Activated T-helper 1 cell treated with anti-CD3 and anti-CD28 coated beads, Interleukin-12 subunit alpha, Interleukin-12 subunit beta, Interleukin-2, Interleukin-4 antibody, amounts not matched to agents 30 ng/mL and 10 ng/mL and 1 ng/mL, durations not matched to agents 14 hours and 24 hours and 36 hours (primary cell): ENCODE results near the gene SVOP. TPM values are rescaled to one million over a fixed set of nuclear protein-coding genes. Genes with fewer than 3 reads are reported as not detected.

Experiments used
- DNase-seq: peaks from one replicate; pipeline ENCODE4 v3.0.0; 2021; ENCODE audit warnings: low spot score
- H3K27ac Mint-ChIP-seq: one replicate; pipeline ENCODE4 v1.8.0; 2021; ENCODE audit warnings: mild to moderate bottlenecking, mixed read lengths
- H3K27me3 Mint-ChIP-seq: one replicate; pipeline ENCODE4 v1.8.0; 2022; ENCODE audit warnings: mild to moderate bottlenecking, moderate library complexity, mixed read lengths; ENCODE audit not compliant: insufficient read depth
- H3K36me3 Mint-ChIP-seq: one replicate; pipeline ENCODE4 v1.8.0; 2021; ENCODE audit warnings: low read depth, mixed read lengths
- H3K4me1 Mint-ChIP-seq: one replicate; pipeline ENCODE4 v1.8.0; 2021; ENCODE audit warnings: low read depth, mixed read lengths
- H3K4me3 Mint-ChIP-seq: one replicate; pipeline ENCODE4 v1.8.0; 2021; ENCODE audit warnings: mild to moderate bottlenecking, moderate library complexity, mixed read lengths
- H3K9me3 Mint-ChIP-seq: one replicate; pipeline ENCODE4 v1.8.0; 2021; ENCODE audit warnings: mixed read lengths
- intact Hi-C: fragments of 100-400 bp; cut with micrococcal nuclease; formaldehyde crosslinking; loops from one replicate; pipeline ENCODE4 v1.15.1; 2024
- total RNA-seq: library from RNA; stranded (reverse); gene quantifications from 2 replicates; pipeline ENCODE4 v1.2.3, GENCODE V29; 2022

Gene SVOP
- total RNA-seq, 1 donor from 2014 or later = not detected

DNA sequence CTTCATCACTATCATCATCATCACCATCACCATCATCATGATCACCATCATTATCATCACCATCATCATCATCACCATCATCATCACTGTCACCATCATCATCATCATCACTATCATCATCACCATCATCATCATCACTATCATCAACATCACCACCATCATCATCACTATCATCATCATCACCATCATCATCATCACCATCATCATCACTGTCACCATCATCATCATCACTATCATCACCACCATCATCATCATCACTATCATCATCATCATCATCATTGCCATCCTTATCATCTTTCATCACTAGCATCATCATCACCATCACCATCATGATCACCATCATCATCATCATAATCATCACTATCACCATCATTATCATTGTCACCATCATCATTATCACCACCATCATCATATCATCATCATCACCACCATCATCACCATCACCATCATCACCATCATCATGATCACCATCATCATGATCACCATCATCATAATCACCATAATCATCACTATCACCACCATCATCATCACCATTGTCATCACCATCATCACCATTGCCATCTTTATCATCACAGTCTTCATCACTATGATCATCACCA, 38.1 kb downstream of the SVOP start:
- Mint-ChIP-seq H3K4me1 (no peaks in the 10 kb centered on the region), H3K27me3 (no peaks in the 10 kb centered on the region)
- intact Hi-C loops = no loop called here

DNA sequence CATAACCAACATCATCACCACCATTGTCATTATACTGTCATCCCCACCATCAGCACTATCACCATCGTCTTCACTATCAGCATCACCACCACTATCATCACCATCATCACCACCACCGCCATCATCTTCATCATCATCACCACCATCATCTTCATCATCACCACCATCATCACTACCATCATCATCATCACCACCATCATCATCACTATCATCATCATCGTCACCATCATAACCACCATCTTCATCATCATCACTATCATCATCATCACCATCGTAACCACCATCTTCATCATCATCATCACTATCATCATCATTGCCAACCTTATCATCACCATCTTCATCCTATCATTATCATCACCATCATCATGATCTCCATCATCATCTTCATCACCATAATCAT, 39.0 kb downstream of the SVOP start:
- H3K36me3 Mint-ChIP-seq = no peaks in the 10 kb centered on the region
- no peaks in the 10 kb centered on the region for H3K9me3 Mint-ChIP-seq
- H3K4me3 Mint-ChIP-seq = no peak overlapping the region
- intact Hi-C loops = no loop called here
- H3K27ac Mint-ChIP-seq = no peak overlapping the region
- no peaks in the 10 kb centered on the region for H3K4me1 Mint-ChIP-seq
- no peak for DNase-seq
- no peaks in the 10 kb centered on the region for H3K27me3 Mint-ChIP-seq

More for the DNA sequence above, 38.1 kb downstream of the SVOP start:
- Mint-ChIP-seq H3K4me3 (no peak overlapping the region), H3K9me3 (no peaks in the 10 kb centered on the region), H3K36me3 (no peaks in the 10 kb centered on the region), H3K27ac (no peak overlapping the region)
- no peak for DNase-seq

DNA sequence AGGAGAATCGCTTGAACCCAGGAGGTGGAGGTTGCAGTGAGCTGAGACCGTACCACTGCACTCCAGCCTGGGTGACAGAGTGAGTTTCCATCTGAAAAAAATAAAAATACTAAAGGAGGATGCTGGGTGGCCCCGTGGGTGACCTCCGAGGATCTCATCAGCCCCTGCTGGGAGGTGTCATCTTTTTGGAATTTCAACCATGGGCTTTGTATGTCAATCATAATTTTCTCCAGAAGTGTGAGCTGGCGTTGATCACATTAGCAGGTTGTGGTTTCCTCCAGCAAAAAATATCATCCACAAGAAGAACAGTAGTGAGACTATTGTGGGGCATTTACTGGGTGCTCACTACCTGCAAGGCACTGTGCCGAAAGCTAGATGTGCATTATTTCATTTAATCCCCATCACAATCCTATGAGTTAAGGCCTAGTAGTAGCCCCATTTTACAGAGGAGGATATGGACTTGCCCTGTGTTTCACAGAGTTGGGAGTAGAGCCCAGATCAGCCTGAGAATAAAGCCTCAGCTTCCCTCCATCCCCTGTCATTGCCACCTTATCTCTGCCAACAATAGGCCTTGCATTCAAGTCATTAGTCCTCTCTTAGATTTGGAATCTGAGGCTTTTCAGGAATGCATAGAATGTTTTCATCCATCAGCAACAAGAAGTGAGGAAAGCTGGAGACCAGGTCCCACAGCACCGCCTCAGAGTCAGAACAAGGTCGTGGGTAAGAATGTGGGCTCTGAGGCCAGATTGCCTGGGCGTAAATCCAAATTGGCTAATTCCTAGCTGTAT, 39.8 kb downstream of the SVOP start:
- no peak for DNase-seq
- Mint-ChIP-seq H3K9me3 (no peaks in the 10 kb centered on the region), H3K27ac (no peak overlapping the region), H3K36me3 (no peaks in the 10 kb centered on the region), H3K27me3 (no peaks in the 10 kb centered on the region), H3K4me3 (no peak overlapping the region), H3K4me1 (no peaks in the 10 kb centered on the region)
- intact Hi-C loops = no loop called here

DNA sequence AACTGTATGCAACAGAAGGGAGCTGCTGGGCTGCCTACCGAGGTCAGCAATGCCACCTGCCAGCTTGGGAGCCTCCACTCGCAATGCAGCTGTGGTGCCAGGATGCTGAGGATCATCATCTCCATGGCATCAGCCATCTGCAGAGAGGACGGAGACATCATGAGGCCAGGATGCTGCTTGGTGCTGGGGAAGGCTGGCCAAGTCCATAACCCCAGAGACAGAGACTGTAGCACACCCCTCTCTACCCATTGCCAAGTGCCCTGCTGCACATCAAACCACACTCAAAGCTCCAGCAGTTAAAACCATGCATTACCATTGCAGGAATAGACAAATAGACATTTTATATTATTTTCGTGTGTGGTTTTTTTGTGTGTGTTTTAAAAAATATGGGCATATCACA, 43.5 kb downstream of the SVOP start:
- peaks cover 4% of the 10 kb centered on the region for H3K27me3 Mint-ChIP-seq
- H3K9me3 Mint-ChIP-seq = no peaks in the 10 kb centered on the region
- intact Hi-C loops = no loop called here
- no peaks in the 10 kb centered on the region for H3K36me3 Mint-ChIP-seq
- H3K4me1 Mint-ChIP-seq = no peaks in the 10 kb centered on the region
- no peak for DNase-seq
- no peak overlapping the region for H3K27ac Mint-ChIP-seq
- no peak overlapping the region for H3K4me3 Mint-ChIP-seq

DNA sequence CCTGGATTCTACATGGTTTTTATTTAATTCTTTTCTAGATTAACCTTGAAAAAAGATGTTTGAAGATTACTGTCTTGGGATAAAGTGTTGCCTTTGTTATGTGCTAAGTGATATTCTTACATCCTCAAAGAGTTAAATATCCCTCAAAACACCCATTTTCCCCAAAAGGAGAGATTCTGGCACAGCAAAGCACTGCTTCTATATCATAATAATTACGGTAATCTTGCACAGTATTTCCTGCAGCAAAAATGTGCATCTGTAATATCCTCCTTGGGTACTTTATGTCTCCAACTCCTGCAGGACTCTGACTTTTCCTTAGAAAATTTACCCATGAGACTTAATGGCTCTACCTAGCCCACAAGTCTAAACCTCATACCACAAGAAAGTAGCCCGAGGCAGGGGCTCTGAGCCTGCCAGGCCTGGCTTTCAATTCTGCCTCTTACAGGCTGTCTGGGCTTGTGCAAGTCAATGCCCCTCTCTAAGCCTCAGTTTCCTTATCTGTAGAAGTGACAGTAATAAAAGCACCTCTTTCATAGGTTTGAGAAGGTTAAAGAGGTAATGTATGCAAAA, 45.8 kb downstream of the SVOP start:
- H3K36me3 Mint-ChIP-seq = no peaks in the 10 kb centered on the region
- H3K27me3 Mint-ChIP-seq = peaks cover 4% of the 10 kb centered on the region
- H3K4me3 Mint-ChIP-seq = no peak overlapping the region
- H3K9me3 Mint-ChIP-seq = no peaks in the 10 kb centered on the region
- intact Hi-C loops = no loop called here
- no peak overlapping the region for H3K27ac Mint-ChIP-seq
- no peaks in the 10 kb centered on the region for H3K4me1 Mint-ChIP-seq
- no peak for DNase-seq

DNA sequence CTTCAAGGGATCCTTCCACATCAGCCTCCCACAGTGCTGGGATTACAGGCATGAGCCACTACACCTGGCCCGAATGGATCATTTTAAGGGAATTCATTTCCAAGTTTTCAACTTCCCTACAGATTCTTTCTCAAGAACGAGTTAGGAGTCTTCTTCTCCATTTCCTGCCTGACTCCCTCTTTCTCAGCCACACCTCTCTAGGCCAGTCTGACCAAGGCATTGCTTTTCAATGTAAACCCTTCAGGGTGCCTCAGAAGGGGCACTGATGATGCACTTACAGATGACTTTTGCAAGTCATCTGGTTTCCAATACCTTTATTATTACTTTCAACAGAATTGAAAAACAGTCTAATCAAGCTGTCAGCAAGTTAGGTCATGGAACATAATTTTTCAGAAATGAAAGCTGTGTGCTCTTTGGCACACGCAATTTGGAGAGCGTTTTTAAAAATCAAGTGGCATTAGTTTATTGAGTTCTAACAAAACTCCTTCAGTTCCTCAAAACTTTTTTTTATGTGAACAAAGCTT, 47.2 kb downstream of the SVOP start:
- Mint-ChIP-seq H3K27me3 (peaks cover 4% of the 10 kb centered on the region), H3K4me3 (no peak overlapping the region), H3K36me3 (no peaks in the 10 kb centered on the region), H3K4me1 (no peaks in the 10 kb centered on the region), H3K9me3 (no peaks in the 10 kb centered on the region), H3K27ac (no peak overlapping the region)
- intact Hi-C loops = no loop called here
- no peak for DNase-seq

DNA sequence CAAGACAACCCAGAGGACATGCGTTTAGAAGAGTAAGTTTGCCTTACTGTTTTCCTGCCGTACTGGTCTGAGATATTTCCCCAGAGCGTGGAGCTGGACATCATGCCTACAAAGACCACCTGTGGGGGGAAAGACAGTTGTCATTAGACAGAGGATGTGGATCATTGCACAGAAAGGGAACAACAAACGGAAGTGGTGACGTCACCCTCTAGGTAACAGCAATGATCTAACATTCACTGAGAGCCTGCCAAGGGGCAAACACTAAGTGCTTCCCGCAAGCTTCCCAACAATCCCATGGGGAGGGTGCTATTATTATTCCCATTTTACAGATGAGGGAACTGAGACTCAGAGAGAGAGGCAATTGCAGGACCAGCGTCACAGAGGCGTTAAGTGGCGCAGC, 48.5 kb downstream of the SVOP start:
- DNase-seq = no peak
- Mint-ChIP-seq H3K4me1 (no peaks in the 10 kb centered on the region), H3K27me3 (peaks cover 4% of the 10 kb centered on the region), H3K27ac (no peak overlapping the region), H3K4me3 (no peak overlapping the region), H3K36me3 (no peaks in the 10 kb centered on the region), H3K9me3 (no peaks in the 10 kb centered on the region)
- intact Hi-C loops = no loop called here

DNA sequence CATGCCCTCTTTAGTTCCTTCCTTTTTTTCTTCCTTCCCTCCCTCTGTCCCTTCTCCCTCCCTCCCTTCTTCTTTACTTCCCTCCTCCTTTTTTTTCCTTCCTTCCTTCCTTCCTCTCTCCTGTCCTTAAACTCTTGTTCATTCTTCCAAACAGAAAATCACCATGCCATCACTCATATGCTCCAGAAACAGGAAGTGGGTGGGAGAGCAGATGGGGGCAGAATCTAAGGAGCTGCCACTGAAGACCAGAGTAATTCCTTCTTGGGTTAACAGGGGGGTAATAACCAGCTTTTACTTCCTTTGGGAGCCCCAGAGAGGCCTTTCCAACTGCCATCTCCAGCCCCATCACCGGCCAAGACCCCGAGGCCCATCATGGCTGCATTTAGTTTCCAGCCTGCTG, 51.2 kb downstream of the SVOP start:
- Mint-ChIP-seq H3K27ac (no peak overlapping the region), H3K4me1 (no peaks in the 10 kb centered on the region), H3K9me3 (no peaks in the 10 kb centered on the region), H3K36me3 (no peaks in the 10 kb centered on the region), H3K4me3 (no peak overlapping the region), H3K27me3 (peaks cover 6% of the 10 kb centered on the region)
- intact Hi-C loops = no loop called here
- DNase-seq = no peak

DNA sequence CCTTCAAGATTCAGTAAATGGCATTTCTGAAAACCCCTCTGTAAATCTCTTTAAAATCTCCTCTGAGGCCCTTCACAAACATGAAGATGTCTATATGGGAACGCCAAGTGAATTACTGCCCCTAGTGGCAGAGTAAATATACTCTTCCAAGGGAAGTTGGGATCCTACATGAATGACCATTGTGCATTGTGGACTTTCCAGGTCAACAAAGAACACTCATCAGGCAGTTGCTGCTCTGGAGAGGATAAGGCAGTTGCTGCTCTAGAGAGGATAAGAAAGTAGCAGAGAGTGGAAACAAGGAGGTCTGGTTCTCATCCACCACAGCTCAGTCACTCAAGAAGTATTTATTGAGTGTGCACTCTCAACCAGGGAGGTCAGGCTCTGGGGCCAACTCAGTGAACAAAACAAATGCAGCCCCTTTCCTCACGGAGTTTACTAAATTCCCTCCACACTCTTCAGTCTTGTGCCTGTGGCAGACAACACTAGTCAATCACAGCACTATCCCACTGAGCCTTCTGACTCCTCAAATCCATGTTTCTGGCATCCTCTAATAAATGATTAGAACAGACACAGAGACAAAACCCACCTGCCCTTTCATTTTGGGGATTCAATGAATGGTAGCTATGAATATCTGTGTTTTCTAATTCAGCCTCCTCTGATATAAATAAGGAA, 52.9 kb downstream of the SVOP start:
- H3K27ac Mint-ChIP-seq = no peak overlapping the region
- no peaks in the 10 kb centered on the region for H3K36me3 Mint-ChIP-seq
- no peak for DNase-seq
- H3K27me3 Mint-ChIP-seq = peaks cover 6% of the 10 kb centered on the region
- no peaks in the 10 kb centered on the region for H3K4me1 Mint-ChIP-seq
- no peak overlapping the region for H3K4me3 Mint-ChIP-seq
- intact Hi-C loops = no loop called here
- no peaks in the 10 kb centered on the region for H3K9me3 Mint-ChIP-seq

DNA sequence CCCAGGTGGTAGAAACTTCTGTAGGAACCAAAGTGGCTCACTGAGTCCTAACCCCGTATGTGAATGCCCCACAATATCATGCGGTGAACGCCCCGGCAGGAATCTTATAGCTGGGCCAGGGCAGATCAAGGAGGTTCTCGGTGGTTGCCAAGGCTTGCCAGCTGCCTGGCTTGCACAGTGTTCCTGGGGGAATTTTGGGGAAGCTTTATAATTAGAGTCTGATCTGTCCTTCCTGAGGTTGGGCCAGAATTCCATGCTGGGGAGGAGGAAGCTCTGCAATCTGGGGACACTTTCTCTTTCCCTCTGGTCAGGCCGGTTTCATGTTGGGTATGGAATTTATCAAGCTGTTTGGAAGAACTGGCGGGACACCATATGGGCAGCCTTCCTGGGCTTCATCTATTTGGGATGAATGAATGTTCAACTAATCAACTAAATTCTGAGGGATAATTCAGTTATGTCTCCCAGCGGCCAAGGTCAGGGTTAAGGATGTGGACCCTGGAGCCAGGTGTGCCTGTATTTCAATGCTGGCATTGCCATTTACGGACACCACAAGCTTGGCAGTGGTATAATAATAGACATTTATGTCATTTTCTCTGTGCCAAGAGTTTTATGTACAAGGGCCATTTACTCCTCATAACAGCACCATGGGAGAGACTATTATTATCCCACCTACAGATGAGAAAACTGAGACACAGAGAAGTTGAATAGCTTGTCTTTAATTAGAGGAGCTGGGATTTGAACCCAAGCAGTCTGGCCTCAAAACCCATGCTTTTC, 54.3 kb downstream of the SVOP start:
- DNase-seq = no peak
- Mint-ChIP-seq H3K27me3 (peaks cover 2% of the 10 kb centered on the region), H3K4me1 (no peaks in the 10 kb centered on the region), H3K27ac (no peak overlapping the region), H3K36me3 (no peaks in the 10 kb centered on the region), H3K9me3 (no peaks in the 10 kb centered on the region), H3K4me3 (no peak overlapping the region)
- intact Hi-C loops = no loop called here

DNA sequence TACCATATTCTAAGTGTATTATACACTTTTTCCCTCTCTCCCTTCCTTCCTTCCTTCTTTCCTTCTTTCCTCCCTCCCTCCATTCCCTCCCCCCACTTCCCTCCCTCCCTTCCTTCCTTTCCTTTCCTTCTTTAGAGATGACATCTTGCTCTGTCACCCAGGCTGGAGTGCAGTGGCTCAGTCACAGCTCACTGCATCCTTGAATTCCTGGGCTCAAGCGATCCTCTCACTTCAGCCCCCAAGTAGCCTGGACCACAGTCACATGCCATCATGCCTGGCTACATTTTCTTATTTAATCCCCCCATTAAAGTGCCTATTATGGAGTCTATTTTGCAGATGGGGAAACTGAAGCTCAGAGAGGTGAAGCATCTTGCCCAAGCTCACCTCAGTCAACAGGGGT, 55.0 kb downstream of the SVOP start:
- H3K4me3 Mint-ChIP-seq = no peak overlapping the region
- H3K27ac Mint-ChIP-seq = no peak overlapping the region
- H3K4me1 Mint-ChIP-seq = no peaks in the 10 kb centered on the region
- H3K9me3 Mint-ChIP-seq = no peaks in the 10 kb centered on the region
- intact Hi-C loops = no loop called here
- DNase-seq = no peak
- peaks cover 2% of the 10 kb centered on the region for H3K27me3 Mint-ChIP-seq
- no peaks in the 10 kb centered on the region for H3K36me3 Mint-ChIP-seq
